HUDEP-2 (cell line): ENCODE data around the gene CBX7.

Source experiments
- DNase-seq, 76 experiments: peaks; one replicate each; lab custom pipeline; 2025; ENCODE audit not compliant: unreplicated experiment in 76 of 76; lab: John Stamatoyannopoulos, UW

The CBX7 gene

DNA sequence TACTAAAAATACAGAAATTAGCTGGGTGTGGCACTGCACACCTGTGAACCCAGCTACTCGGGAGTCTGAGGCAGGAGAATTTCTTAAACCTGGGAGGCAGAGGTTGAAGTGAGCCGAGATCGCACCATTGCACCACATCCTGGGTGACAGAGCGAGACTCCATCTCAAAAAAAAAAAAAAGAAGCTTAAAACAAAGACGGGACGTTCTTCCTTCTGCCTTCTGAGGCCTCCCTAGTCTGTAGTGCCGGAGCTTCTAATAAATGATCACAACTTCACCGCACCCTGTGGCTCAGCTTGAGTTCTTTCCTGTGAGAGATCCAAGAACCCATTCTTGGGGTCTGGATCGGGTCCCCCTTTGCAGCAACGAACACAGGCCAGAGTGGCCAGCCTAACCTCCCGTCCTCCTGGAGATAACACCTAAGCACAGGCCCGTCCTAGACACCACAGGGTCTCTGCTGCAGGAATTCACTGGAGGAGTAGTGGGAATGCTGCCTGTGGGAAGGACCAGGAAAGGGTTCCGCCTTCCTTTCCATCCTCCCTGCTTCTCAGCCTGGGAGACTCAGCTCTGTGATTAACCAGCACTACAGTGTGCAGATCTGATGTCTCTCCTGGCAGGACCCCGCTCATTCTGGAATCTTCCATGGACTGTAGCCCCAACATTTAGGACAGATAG is 57.6 kb downstream of the CBX7 start:
- no peak for DNase-seq

DNA sequence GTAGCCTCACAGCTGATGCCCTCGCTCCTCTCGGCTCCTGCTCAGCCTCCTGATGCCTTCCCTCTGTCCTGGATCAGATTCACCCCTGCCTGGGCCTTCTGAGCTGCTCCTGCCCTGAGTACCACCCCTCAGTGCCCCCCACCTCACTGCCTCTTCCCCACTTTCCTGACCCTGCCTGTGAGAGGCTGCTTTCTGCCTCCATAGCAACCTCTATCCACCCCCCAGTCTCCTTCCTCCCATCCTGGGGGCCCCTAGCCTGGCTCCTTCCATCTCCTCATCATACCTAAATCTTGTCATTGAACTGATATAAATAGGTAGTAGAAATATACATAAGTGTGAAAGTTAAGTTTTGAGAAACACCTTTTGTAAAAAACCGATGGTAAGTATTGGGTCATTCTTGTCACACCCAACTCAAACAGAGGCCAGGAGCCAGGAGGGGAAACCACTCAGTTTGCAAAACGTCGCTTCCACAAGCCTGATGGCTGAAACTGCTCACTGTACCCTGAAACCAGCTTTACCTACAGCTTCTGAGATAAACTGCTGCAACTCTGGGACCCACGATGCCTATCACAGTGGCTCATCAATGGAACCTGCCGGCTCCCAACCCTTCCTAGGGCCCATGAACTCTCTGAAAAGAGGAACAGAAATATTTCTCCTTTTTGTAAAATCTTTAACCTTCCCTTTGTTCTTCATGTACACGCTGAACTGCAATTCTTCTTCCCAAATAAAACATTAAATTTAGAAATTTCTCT is 60.2 kb downstream of the CBX7 start:
- no peak for DNase-seq

DNA sequence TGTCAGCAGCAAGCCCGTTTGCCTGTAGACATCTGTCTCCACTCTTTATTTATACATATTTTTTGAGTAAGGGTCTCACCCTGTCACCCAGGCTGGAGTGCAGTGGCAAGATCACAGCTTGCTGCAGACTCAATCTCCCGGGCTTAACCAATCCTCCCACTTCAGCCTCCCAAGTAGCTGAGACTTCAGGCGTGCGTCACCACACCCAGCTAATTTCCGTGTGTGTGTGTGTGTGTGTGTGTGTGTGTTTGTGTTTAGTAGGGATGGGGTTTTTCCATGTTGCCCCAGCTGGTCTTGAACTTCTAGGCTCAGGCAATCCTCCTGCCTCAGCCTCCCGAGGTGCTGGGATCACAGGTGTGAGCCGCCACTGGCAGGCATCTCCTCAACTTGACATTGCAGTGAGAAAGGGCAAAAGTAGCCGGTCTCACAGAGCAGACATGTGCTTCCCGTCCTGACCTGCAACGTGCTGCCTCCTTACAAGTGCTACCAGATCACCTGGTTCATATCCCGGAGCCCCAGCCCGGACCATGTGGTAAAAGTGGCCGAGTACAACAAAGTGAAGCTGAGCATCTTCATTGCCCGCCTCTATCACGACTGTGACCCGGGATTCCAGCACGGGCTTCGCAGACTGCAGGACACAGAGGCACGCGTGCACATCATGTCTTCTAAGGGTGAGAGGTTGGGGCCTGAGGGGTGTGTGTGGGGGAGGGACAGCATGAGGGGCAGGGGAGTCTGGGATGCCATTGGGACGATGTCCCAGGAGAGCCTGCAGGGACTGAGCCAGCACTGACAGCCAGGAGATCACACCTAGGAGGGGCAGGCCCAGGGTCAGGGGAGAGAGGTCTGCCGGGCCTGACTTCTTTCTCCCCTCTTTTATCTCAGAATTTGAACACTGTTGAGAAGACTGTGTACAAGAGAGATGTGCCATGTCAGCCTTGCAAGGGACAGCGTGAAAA is 61.1 kb downstream of the CBX7 start:
- no peak for DNase-seq

DNA sequence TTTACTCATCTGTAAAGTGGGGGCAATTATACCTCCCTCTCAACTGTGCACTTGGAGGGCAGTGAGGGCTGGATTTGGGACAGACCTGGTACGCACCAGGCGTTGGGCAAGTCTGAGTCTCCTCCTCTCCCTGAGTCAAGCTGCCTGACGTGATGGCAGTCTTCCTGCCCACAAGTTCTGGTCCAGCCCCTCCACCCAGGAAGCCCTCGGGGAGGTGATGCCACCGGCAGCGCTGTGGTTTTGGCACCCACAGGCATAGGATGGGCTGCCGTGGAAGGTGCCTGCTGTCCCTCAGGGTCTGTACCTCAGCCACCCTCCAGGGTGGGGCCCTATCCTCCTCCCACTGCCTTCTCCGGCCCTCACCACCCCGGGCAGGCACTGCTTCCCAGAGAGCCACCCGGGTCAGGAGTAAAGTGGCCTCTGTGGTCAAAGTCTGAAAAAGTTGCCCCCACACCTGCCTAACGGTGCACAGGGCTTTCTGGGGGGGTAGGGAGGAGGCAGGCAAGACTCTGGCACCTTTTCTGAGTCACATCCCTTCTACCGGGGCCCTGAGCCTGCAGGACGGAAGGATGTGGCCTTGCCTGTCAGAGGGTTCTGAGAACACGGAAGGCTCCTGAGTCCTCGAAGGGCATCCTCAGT is 61.9 kb downstream of the CBX7 start:
- peak in 1 of 76 experiments; percentile 2 for DNase-seq

GRCh38 chr22:39089928-39090327 is 62.6 kb downstream of the CBX7 start:
- DNase-seq: no peak

DNA sequence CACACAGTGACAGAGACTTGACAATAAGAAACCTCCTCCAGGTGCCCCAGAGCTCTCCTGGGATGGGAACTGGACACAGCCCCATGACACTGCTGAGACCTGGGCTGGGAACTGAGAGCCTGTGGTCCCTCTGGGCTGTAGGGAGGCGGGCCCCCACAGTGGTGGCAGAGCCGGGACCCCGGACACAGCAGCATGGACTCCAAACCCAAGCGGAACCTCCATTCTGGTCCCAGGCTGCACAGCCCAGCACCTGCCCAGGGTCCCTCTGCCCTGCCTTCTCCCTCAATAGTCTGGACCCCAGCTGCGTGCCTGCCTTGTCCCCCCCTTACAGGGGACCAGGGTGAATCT is 63.8 kb downstream of the CBX7 start:
- no peak for DNase-seq

DNA sequence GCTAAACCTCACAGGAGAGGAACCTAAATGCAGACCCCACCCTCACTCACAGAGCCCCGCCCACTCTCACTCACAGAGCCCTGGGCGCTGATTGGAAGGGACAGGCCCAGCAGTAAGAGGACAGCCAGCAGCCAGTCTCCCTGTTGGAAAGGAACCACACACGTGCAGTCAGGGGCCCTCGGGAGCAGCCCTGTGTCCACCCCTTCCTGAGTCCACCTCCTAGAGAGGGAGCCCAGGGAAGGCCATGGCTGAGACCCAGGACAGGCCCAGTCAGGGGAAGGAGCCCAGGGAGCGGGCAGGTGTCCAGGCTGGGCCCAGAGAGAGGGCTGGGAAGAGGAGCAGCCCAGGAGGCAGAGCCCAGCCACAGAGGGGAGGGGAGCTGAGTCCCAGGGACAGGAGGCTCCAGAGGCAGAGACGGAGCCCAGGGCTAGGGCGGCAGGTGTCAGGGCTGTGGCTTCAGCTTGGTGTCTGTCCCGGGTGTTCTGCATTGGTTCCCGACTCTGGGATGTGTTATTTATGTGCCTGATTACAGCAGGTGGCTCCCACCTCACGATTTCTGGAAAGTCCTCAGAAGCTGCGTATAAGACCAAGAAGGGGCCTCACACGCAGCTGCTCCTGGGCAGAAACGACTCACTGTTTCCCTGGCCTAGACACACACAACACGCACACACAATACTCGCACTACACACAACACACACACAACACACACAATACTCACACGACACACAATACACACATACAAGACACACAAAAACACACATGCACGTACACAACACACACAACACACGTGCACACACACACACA is 64.4 kb downstream of the CBX7 start:
- DNase-seq: no peak

GRCh38 chr22:39087098-39087497 is 65.4 kb downstream of the CBX7 start:
- no peak for DNase-seq

- DNase-seq: no peak
Observed at GRCh38 chr22:39084666-39085065, 67.8 kb downstream of the CBX7 start.

DNA sequence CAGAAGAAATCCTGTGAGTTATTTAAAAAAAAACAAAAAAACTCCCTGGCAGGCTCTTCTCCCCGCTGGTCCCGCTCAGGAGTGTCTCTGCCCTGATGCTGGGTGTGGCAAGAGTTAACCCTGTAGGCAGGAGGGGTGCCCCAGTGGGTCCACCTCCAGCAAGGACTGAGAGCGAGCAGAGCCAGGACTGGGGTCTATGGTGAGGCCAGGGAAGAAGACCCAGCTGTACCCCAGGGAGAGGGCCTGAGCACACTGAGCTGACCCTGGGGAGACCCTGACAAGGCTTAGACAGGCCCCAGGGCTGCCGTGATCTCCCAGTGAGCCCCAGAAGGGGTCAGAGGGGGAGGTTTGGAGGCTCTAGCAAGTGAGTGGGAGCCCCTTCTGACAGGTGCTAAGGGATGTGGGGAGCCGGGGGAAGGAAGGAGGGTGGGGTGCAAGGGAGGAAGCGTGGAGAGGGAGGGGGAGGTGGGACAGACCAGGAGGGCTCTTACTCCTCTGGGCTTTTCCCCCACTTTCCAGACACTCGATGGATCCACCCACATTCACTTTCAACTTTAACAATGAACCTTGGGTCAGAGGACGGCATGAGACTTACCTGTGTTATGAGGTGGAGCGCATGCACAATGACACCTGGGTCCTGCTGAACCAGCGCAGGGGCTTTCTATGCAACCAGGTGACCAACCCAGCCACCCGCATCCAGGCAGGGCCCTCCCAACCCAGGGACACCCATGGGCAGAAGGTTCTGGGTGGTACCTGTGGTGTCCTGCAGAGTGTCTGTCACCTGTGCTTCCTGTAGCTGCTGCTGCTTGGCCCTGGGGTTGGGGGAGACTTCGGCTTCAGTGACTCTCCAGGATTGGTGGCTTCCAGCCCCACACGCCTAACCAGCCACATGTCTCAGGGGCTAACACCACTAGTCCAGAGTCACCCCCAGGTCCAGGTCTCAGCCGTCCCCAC is 69.0 kb downstream of the CBX7 start:
- DNase-seq: no peak

DNA sequence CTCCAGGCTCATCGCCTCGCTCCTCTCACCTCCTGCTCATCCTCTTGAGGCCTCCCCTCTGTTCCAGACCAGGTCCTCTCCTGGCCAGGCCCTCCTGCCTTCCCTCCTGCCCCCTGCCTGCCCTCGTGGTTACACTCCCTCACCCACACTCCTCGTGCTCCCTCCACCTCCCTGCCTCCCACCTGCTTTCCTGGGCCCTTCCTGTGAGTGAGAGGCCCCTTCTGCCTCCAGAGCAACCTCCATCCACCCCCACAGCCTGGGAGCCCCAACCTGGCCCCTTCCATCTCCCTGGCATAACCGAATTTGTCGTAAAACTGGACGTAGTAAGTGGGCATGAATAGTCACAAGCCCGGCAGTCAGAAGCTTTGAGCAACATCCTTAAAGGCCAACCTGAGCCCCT is 70.9 kb downstream of the CBX7 start:
- DNase-seq: no peak

DNA sequence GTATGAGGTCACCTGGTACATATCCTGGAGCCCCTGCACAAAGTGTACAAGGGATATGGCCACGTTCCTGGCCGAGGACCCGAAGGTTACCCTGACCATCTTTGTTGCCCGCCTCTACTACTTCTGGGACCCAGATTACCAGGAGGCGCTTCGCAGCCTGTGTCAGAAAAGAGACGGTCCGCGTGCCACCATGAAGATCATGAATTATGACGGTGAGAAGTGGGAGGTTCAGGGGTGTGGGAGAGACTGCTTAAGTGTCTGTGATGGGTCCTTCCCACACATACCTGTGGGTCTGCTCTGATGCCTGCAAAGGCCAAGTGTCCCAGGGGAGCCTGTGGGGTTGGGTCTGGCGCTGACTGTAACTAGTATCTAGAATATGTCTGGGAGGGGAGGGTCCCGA is 71.5 kb downstream of the CBX7 start:
- DNase-seq: no peak
